Thymus (tissue), 11 donors: ENCODE measurements around the gene AFMID. TPM values are rescaled to one million over a fixed set of nuclear protein-coding genes. Genes with fewer than 3 reads are reported as not detected.
"Not testable (repeated sequence)": the region's sequence is repeated elsewhere in the genome, so short reads cannot be mapped to it uniquely, and the experiment has no call there.

Source experiments
- DNase-seq, 9 donors: peaks; one replicate each; pipeline ENCODE4 v3.0.0-alpha.2; 2013; ENCODE audit warnings: low spot score in 9 of 9, low read depth in 6 of 9, missing footprints in 1 of 9
- H3K27ac ChIP-seq, 2 donors: one replicate each; pipeline ENCODE4 v1.5.1; 2013; ENCODE audit warnings: control low read depth in 1 of 2, low read depth in 1 of 2, low read length in 1 of 2, mild to moderate bottlenecking in 1 of 2, moderate library complexity in 1 of 2
- H3K27me3 ChIP-seq, 2 donors: one replicate each; pipeline ENCODE4 v1.5.1; 2013; ENCODE audit warnings: low read length in 1 of 2; ENCODE audit not compliant: control insufficient read depth in 2 of 2, insufficient read depth in 1 of 2
- H3K36me3 ChIP-seq, 2 donors: one replicate each; pipeline ENCODE4 v1.5.1; 2013; ENCODE audit warnings: low read length in 1 of 2, mild to moderate bottlenecking in 1 of 2, moderate library complexity in 1 of 2; ENCODE audit not compliant: control insufficient read depth in 2 of 2, insufficient read depth in 2 of 2
- H3K4me1 ChIP-seq, 2 donors: one replicate each; pipeline ENCODE4 v1.5.1; 2013; ENCODE audit warnings: low read length in 2 of 2; ENCODE audit not compliant: control insufficient read depth in 2 of 2, insufficient read depth in 2 of 2
- H3K4me3 ChIP-seq, 2 donors: one replicate each; pipeline ENCODE4 v1.5.1; 2013; ENCODE audit warnings: low read length in 2 of 2, control low read depth in 1 of 2, mild to moderate bottlenecking in 1 of 2
- H3K9me3 ChIP-seq, 2 donors: one replicate each; pipeline ENCODE4 v1.5.1; 2013; ENCODE audit warnings: low read length in 1 of 2, mild to moderate bottlenecking in 1 of 2; ENCODE audit not compliant: control insufficient read depth in 2 of 2, insufficient read depth in 1 of 2
- WGBS: extraction: QIAGEN DNeasy Blood & Tissue Kit; methylation state at CpG from one replicate; pipeline ENCODE4 v1.1.7; 2013; 5-methylcytosine and 5-hydroxymethylcytosine counted together
- polyA plus RNA-seq: library from polyadenylated mRNA; stranded (reverse); fragments of 200-250 nt; gene quantifications from one replicate; pipeline ENCODE4 v1.2.3, GENCODE V29; 2013
- total RNA-seq: library from RNA; stranded (reverse); fragments of 120-200 nt; gene quantifications from one replicate; pipeline ENCODE4 v1.2.4, GENCODE V29; 2013
- donor health status: healthy.

Gene AFMID
- total and polyA plus RNA-seq, 2 donors: 19.9 to 29.1 TPM

DNA sequence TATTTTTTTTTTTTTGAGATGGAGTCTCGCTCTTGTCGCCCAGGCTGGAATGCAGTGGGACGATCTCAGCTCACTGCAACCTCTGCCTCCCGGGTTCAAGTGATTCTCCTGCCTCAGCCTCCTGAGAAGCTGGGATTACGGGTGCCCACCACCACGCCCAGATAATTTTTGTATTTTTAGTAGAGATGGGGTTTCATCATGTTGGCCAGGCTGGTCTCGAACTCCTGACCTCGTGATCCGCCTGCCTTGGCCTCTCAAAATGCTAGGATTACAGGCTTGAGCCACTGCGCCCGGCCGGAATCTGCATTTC, 66.4 kb downstream of the AFMID start:
- peaks cover 57 to 95% of the 10 kb centered on the region in 2 donors for H3K4me1 ChIP-seq
- not testable (repeated sequence) for DNase-seq, H3K36me3 ChIP-seq, H3K27me3 ChIP-seq
- peak overlapping the region; percentile 72 to 74 for H3K4me3 ChIP-seq
- peak overlapping the region; percentile 46 to 99 for H3K27ac ChIP-seq
- H3K9me3 ChIP-seq: peaks cover 0 to 18% of the 10 kb centered on the region in 2 donors
- 95% methylated on average over 12 of the region's 12 CpGs for WGBS

DNA sequence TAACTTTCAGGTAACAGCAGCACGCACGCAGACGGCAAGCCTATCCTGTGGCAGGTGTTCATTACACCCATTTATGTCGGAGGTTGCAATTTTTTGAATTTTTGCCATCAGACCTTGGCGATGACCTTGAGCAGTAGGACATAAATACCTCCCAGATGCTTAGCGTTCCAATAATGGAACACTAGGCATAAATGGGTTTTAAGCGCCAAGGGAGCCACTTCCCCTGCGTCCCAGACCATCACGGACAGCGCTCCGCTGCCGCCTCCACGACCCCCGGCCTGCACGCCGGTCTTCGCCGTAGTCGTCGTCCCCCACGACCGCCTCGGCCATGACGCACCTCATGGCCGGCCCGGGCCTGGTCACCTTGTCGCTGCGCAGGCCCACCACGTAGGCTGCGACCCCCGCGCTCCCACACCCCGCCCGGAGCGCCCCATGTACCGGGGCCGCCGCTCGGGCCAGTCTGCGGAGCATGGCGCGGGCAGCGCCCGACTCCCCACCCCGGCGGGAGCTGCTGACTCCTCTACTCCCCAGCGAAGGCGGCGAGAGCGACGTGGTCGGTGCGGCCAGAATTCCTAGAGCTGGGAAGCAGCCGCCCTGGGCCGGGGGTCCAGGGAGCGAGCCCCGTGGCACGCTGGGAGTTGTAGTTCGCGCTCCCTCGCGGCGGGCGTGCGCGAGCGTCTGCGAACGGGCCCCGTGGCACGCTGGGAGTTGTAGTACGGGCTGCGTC, 66.9 kb downstream of the AFMID start:
- Histone ChIP-seq H3K4me3 (peak overlapping the region; percentile 72 to 74), H3K27ac (peak overlapping the region; percentile 89 to 99), H3K4me1 (peaks cover 61 to 95% of the 10 kb centered on the region in 2 donors), H3K9me3 (peaks cover 0 to 18% of the 10 kb centered on the region in 2 donors), H3K27me3 (no peaks in the 10 kb centered on the region), H3K36me3 (peaks cover 0 to under 1% of the 10 kb centered on the region in 2 donors)
- peak in 5 of 9 donors; percentile 76 to 91 (median 89) for DNase-seq
- 6% methylated on average over 73 of the region's 73 CpGs for WGBS

DNA sequence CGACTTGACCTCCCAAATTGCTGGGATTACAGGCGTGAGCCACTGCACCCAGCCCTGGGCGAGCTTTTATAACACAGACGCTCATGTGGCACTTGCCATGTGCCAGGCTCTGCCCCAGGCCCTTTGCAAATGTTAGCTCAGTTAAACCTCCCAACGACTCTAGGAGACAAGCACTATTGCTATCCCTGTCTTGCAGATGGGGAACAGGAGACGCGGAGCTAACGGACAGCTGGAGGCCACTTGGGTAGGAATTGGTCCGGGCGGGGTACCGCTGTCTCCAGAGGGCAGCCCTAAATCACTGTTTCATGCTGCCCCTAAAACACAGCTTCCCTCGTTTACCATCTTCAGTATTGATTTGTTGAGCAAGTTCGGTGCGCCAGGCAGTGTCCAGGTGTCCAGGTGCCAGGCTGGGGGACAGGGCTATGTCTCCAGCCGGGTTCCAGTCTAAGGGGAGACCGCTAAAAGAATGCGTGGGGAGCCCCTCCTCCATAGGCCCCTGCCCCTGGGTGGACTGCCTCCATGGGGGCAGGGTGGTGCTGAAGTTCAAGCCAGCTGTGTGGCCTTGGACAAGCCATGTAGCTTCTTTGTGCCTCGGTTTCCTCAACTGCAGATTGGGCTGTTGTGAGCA, 68.0 kb downstream of the AFMID start:
- Histone ChIP-seq H3K27me3 (no peaks in the 10 kb centered on the region), H3K36me3 (no peaks in the 10 kb centered on the region), H3K27ac (peak overlapping the region in 1 of 2 donors; percentile 98), H3K4me1 (peaks cover 63 to 95% of the 10 kb centered on the region in 2 donors), H3K4me3 (no peak overlapping the region), H3K9me3 (peaks cover 0 to 14% of the 10 kb centered on the region in 2 donors)
- WGBS: 97% methylated on average over 18 of the region's 18 CpGs
- DNase-seq: no peak

DNA sequence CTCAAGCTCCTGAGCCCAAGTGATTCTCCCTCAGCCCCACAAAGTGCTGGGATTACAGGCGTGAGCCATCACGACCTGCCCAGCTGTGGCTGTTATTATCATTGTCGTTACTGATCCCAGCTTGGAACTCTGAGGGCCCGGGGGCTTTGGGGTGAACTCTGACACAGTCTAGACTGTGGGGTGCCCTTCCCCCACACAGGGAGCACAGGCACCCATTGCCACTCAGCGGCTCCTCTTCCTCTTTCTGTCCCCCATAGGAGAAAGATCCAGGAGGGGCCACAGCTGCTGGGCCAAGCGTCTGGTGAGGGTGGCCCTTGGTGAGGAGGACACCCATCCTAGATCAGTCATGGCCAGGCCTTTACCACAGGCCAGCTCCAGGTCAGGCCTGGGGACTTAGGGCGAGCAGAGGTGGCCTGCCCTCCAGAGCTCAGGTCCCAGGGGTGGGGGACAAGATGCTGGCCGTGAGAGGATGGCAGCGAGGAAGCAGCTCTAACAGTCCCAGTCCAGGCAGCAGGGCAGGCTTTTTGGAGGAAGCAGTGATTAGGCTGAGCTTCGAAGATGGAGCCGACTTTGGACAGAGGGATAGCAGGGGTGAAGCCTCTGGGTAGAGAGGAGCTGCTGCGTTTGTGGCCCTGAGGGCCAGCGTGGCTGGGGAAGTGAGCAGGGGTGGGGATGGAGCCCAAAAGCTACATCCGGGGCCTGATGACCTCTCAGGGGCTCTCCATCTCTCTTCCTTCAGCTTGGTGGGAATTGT, 69.0 kb downstream of the AFMID start:
- peaks cover 61 to 95% of the 10 kb centered on the region in 2 donors for H3K4me1 ChIP-seq
- peaks cover 0 to 14% of the 10 kb centered on the region in 2 donors for H3K9me3 ChIP-seq
- peak overlapping the region; percentile 54 to 98 for H3K27ac ChIP-seq
- no peak overlapping the region for H3K4me3 ChIP-seq
- no peaks in the 10 kb centered on the region for H3K36me3 ChIP-seq
- no peaks in the 10 kb centered on the region for H3K27me3 ChIP-seq
- DNase-seq: no peak
- WGBS: 81% methylated on average over 14 of the region's 14 CpGs

DNA sequence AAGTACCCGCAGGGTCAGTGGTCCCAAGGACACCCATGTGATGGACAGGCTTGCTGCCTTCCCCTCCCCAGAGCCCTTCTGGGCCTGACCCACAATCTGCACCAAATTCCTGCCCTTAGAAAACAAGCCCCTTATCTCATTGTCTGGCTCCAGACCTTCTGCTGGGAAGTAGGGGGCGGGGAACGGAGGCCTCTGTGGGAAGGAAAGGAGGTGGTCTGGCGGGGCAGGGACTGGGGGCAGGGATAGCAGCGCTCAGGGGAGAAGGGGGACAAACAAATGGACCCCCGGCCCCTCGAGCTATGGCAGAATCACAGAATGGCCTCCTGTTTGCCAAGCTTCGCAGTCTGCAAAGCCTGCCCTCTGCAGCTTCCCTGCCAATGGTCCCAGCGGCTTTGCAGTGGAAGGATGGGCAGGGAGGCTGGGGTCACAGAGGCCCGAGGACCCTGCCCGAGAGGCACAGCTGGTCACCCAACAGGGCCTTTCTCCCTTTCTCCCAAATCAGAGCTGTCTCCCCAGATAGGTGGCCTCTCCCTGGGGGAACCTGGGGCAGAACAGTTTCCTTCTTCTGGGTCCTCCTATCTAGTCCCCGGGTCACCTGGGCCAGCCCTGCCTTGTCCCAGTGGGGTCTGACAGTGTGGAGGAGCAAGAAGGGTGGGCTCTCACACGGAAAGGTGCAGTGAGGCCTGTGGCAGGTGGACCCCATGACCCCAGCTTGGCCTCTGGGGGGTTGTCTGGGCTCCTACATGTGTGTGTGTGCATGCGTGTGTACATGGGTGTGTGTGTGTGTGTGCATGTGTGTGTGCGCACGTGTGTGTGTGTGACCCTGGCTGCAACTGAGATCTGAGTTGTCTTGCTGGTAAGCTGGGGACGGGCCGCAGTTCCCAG, 69.8 kb downstream of the AFMID start:
- Histone ChIP-seq H3K36me3 (no peaks in the 10 kb centered on the region), H3K27me3 (no peaks in the 10 kb centered on the region), H3K4me1 (peaks cover 64 to 93% of the 10 kb centered on the region in 2 donors), H3K4me3 (no peak overlapping the region), H3K9me3 (peaks cover 0 to 14% of the 10 kb centered on the region in 2 donors), H3K27ac (peak overlapping the region; percentile 10 to 98)
- no peak for DNase-seq
- 74% methylated on average over 18 of the region's 18 CpGs for WGBS

Other genes with a start within 250 kb of the AFMID start
- gene TNRC6C, start 228.7 kb upstream of the AFMID start, total RNA-seq: 12.0 TPM
- gene TNRC6C, start 228.7 kb upstream of the AFMID start, polyA plus RNA-seq: 11.8 TPM
- 83.7 TPM for gene TMC6, start 58.6 kb upstream of the AFMID start, total RNA-seq
- 174 TPM for gene TMC6, start 58.6 kb upstream of the AFMID start, polyA plus RNA-seq
- gene TMC8, start 56.6 kb upstream of the AFMID start, total RNA-seq: 28.6 TPM
- gene TMC8, start 56.6 kb upstream of the AFMID start, polyA plus RNA-seq: 196 TPM
- gene C17orf99, start 41.0 kb upstream of the AFMID start, total RNA-seq: 2.2 TPM
- gene C17orf99, start 41.0 kb upstream of the AFMID start, polyA plus RNA-seq: 9.8 TPM
- gene SYNGR2, start 18.8 kb upstream of the AFMID start, total RNA-seq: 47.1 TPM
- gene SYNGR2, start 18.8 kb upstream of the AFMID start, polyA plus RNA-seq: 149 TPM
- gene TK1, start 310 bp upstream of the AFMID start, total RNA-seq: 32.3 TPM
- 3.8 TPM for gene TK1, start 310 bp upstream of the AFMID start, polyA plus RNA-seq
- gene BIRC5, start 26.9 kb downstream of the AFMID start, total RNA-seq: 53.2 TPM
- 6.8 TPM for gene BIRC5, start 26.9 kb downstream of the AFMID start, polyA plus RNA-seq
- 1.8 TPM for gene TMEM235, start 44.3 kb downstream of the AFMID start, total RNA-seq
- gene TMEM235, start 44.3 kb downstream of the AFMID start, polyA plus RNA-seq: 0.50 TPM
- 59.5 TPM for gene SOCS3, start 172.7 kb downstream of the AFMID start, total RNA-seq
- gene SOCS3, start 172.7 kb downstream of the AFMID start, polyA plus RNA-seq: 126 TPM
- 34.6 TPM for gene PGS1, start 191.3 kb downstream of the AFMID start, total RNA-seq
- gene PGS1, start 191.3 kb downstream of the AFMID start, polyA plus RNA-seq: 32.1 TPM